Colonic mucosa (tissue), 4 donors: ENCODE results near the gene NRDE2. TPM values are rescaled to one million over a fixed set of nuclear protein-coding genes. Genes with fewer than 3 reads are reported as not detected.

Experiments used
- DNase-seq: peaks from one replicate; pipeline ENCODE4 v3.0.0-alpha.2; 2020
- H3K27ac ChIP-seq: fragments of 200-600 bp; one replicate; pipeline ENCODE4 v1.8.0; 2021
- H3K27me3 ChIP-seq: fragments of 200-600 bp; one replicate; pipeline ENCODE4 v1.8.0; 2021
- H3K36me3 ChIP-seq: fragments of 200-600 bp; one replicate; pipeline ENCODE4 v1.8.0; 2021
- H3K4me1 ChIP-seq: fragments of 200-600 bp; one replicate; pipeline ENCODE4 v1.8.0; 2021; ENCODE audit warnings: mild to moderate bottlenecking
- H3K4me3 ChIP-seq: fragments of 200-600 bp; one replicate; pipeline ENCODE4 v1.8.0; 2021
- H3K9ac ChIP-seq, 2 donors: one replicate each; pipeline ENCODE4 v1.7.0; 2013; ENCODE audit warnings: control low read depth in 2 of 2, low read depth in 2 of 2, low read length in 2 of 2
- H3K9me3 ChIP-seq: fragments of 200-600 bp; one replicate; pipeline ENCODE4 v1.8.0; 2021
- intact Hi-C: fragments of 100-400 bp; cut with DNase I; formaldehyde crosslinking; loops from one replicate; pipeline ENCODE4 v1.14.1; 2022
- total RNA-seq, 2 donors: library from RNA; stranded (reverse); fragmentation: NEBNext Ultra II Directional in 1 of 2; extraction: Animal tissue kit (Norgen Biotek cat#: 25700) in 1 of 2; gene quantifications; one replicate each; pipeline ENCODE4 v1.2.1, GENCODE V29; 2021
- TF ChIP-seq, protein P1 (sequence below): fragments of 200-600 bp; IDR thresholded peaks from one replicate; pipeline ENCODE4 v1.8.0; 2022; ENCODE audit warnings: antibody characterized with exemption, mild to moderate bottlenecking
- donor health status: healthy.
- donor health status: DM: no; HTN: no; CAD: no.
- donor health status: DM: no; HTN: no; CAD: no.

Gene NRDE2
- total RNA-seq, 2 donors from 2014 or later: 14.7 to 22.1 TPM

DNA sequence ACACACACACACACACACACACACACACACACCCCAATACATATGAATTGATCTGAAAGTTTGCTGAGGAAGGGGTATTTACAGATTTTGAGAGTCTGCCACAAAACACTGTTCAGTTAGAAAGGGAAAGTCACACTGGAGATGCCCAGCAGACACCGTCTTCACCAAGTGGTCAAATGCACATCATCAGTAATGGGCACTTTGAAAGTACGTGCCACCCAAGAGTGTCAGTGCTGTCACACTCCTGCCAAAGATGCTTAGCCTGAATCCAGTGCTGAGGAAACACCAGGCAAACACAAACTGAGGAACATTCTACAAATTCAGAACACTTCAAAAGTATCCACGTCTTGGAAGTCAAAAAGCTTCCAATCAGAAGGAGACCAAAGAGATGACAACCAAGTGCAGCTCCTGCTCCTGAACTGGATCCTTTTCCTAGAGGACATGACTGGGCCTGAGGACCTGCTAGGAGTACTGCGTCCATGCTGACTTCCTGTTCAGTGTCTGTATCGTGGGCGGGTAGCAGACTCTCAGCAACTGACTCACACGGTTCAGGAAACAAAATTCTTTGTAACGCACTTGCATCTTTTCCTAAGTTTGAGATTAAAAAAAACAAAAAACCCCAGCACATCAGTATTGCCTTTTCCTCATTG is 56.8 kb downstream of the NRDE2 start:
- H3K27ac ChIP-seq: no peak overlapping the region
- no peak overlapping the region for H3K9ac ChIP-seq
- no peaks in the 10 kb centered on the region for H3K9me3 ChIP-seq
- intact Hi-C loops: no loop called here
- H3K27me3 ChIP-seq: no peaks in the 10 kb centered on the region
- H3K4me1 ChIP-seq: no peaks in the 10 kb centered on the region
- H3K36me3 ChIP-seq: peaks cover 12% of the 10 kb centered on the region
- no peak overlapping the region for H3K4me3 ChIP-seq
- TF ChIP-seq, protein P1, sequence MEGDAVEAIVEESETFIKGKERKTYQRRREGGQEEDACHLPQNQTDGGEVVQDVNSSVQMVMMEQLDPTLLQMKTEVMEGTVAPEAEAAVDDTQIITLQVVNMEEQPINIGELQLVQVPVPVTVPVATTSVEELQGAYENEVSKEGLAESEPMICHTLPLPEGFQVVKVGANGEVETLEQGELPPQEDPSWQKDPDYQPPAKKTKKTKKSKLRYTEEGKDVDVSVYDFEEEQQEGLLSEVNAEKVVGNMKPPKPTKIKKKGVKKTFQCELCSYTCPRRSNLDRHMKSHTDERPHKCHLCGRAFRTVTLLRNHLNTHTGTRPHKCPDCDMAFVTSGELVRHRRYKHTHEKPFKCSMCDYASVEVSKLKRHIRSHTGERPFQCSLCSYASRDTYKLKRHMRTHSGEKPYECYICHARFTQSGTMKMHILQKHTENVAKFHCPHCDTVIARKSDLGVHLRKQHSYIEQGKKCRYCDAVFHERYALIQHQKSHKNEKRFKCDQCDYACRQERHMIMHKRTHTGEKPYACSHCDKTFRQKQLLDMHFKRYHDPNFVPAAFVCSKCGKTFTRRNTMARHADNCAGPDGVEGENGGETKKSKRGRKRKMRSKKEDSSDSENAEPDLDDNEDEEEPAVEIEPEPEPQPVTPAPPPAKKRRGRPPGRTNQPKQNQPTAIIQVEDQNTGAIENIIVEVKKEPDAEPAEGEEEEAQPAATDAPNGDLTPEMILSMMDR: no peak
- no peak for DNase-seq

DNA sequence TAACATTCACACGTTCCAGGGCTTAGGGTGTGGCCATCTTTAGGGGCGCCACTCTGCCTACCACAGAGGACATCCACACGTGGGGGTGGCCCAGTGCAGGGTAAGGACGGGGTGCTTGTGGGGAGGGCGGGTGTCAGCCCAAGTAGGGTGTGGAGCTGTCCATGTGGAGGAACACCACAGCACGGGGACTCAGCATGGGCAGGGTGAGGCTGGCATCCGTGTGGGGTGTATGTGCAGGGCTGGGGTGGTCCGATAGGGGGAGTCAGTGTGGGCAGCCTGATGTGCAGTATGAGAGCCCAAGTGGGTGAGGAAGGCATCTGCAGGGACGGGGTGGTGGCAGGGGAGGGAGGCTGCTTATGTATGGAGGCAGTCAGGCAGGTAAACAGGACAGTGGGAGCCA is 57.7 kb downstream of the NRDE2 start:
- no peak overlapping the region for H3K4me3 ChIP-seq
- H3K9me3 ChIP-seq: no peaks in the 10 kb centered on the region
- H3K27ac ChIP-seq: no peak overlapping the region
- H3K9ac ChIP-seq: no peak overlapping the region
- TF ChIP-seq, protein P1: no peak
- intact Hi-C loops: no loop called here
- no peaks in the 10 kb centered on the region for H3K27me3 ChIP-seq
- H3K36me3 ChIP-seq: peaks cover 18% of the 10 kb centered on the region
- H3K4me1 ChIP-seq: no peaks in the 10 kb centered on the region
- no peak for DNase-seq

DNA sequence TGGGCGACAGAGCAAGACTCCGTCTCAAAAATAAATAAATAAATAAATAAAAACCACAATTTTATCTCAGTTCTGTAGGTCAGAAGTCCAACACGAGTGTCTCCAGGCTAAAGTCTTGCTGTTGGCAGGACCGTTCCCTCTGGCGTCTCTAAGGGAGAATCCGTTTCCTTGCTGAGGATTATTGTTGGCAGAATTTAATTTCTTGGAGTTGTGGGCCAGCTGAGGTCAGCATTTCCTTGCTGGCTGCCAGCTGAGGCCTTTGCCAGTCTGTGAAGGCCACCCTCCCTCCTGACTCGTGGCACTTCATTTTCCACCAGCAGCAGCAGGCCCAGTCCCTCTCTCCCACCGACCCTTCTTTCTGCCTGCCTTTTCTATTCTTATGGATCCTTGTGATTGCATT is 58.2 kb downstream of the NRDE2 start:
- Histone ChIP-seq H3K4me1 (no peaks in the 10 kb centered on the region), H3K27ac (no peak overlapping the region), H3K9me3 (no peaks in the 10 kb centered on the region), H3K9ac (no peak overlapping the region), H3K27me3 (no peaks in the 10 kb centered on the region), H3K36me3 (peaks cover 23% of the 10 kb centered on the region), H3K4me3 (no peak overlapping the region)
- no peak for DNase-seq
- TF ChIP-seq, protein P1: no peak
- intact Hi-C loops: no loop called here

- Histone ChIP-seq H3K27me3 (no peaks in the 10 kb centered on the region), H3K9ac (no peak overlapping the region), H3K36me3 (peaks cover 26% of the 10 kb centered on the region), H3K4me1 (no peaks in the 10 kb centered on the region), H3K27ac (no peak overlapping the region), H3K9me3 (no peaks in the 10 kb centered on the region), H3K4me3 (no peak overlapping the region)
- intact Hi-C loops: no loop called here
- TF ChIP-seq, protein P1: no peak
- DNase-seq: no peak
Observed at GRCh38 chr14:90272523-90272922, 59.2 kb downstream of the NRDE2 start.

- no peaks in the 10 kb centered on the region for H3K9me3 ChIP-seq
- no peaks in the 10 kb centered on the region for H3K27me3 ChIP-seq
- TF ChIP-seq, protein P1: no peak
- no peaks in the 10 kb centered on the region for H3K4me1 ChIP-seq
- H3K4me3 ChIP-seq: no peak overlapping the region
- intact Hi-C loops: no loop called here
- no peak overlapping the region for H3K27ac ChIP-seq
- H3K36me3 ChIP-seq: peaks cover 42% of the 10 kb centered on the region
- no peak for DNase-seq
- no peak overlapping the region for H3K9ac ChIP-seq
Observed at GRCh38 chr14:90268420-90268819, 63.3 kb downstream of the NRDE2 start.
